ENCODE results near the gene PPP1R13L. TPM values are rescaled to one million over a fixed set of nuclear protein-coding genes. Genes with fewer than 3 reads are reported as not detected.

PPP1R13L gene
- total RNA-seq, 4 donors from 2014 or later, result 10.0 to 27.9 (median 17.1) TPM

DNA sequence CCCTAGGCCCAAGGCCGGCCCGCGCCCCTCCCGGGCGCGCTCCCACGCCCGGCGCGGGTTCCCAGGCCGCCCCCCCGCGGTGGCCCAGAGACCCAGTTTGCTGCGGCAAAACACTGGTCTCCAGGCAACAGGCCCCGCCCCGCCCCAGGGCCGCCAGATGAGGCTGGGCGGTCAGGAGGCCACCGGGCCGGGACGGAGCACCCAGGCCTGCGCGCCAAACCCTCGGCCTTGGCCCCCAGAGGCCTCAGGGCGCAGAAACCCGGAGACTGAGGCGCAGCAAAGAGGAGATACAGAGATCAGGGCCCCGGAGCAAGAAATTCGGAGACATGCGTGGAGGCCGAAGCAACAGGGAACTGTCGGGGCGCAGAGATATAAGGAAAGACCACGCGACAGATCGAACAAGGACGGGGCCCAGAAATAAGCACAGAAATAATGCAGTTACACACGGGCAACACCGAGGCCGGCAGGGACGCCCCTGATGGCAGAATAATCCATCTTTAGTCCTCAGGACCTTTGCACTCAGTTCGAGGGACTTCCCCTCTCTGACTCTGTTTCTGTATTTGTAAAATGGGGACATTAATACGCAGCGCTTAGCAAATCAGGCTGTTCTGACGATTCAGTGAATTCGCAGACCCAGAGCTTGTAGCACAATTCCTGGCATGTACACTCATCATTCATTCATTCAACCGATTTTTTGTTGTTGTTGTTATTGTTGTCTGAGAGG lies 39.6 kb upstream of the PPP1R13L start:
- Histone ChIP-seq H3K4me3 (peak overlapping the region; percentile 41 to 54 (median 48)), H3K27me3 (no peaks in the 10 kb centered on the region), H3K4me1 (peaks cover 0 to 54% (median 10%) of the 10 kb centered on the region in 4 donors), H3K27ac (peak overlapping the region; percentile 94 to 98 (median 96)), H3K36me3 (no peaks in the 10 kb centered on the region), H3K9me3 (no peaks in the 10 kb centered on the region)
- DNase-seq (ENCODE audit: low spot score in 2 of 2), result peak; percentile 91 to 92
- WGBS, 2 donors, result 10 to 12% methylated on average over 31 to 37 of the region's 47 CpGs
- TF ChIP-seq POLR2A (IDR thresholded peaks at IDR 0.05) (peak in 1 of 2 donors; percentile 56), EP300 (IDR thresholded peaks at IDR 0.05) (peak; percentile 64 to 77)
- TF ChIP-seq, protein P1, sequence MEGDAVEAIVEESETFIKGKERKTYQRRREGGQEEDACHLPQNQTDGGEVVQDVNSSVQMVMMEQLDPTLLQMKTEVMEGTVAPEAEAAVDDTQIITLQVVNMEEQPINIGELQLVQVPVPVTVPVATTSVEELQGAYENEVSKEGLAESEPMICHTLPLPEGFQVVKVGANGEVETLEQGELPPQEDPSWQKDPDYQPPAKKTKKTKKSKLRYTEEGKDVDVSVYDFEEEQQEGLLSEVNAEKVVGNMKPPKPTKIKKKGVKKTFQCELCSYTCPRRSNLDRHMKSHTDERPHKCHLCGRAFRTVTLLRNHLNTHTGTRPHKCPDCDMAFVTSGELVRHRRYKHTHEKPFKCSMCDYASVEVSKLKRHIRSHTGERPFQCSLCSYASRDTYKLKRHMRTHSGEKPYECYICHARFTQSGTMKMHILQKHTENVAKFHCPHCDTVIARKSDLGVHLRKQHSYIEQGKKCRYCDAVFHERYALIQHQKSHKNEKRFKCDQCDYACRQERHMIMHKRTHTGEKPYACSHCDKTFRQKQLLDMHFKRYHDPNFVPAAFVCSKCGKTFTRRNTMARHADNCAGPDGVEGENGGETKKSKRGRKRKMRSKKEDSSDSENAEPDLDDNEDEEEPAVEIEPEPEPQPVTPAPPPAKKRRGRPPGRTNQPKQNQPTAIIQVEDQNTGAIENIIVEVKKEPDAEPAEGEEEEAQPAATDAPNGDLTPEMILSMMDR (IDR thresholded peaks at IDR 0.05), result peak in 3 of 5 experiments; percentile 10 to 27 (median 10)

DNA sequence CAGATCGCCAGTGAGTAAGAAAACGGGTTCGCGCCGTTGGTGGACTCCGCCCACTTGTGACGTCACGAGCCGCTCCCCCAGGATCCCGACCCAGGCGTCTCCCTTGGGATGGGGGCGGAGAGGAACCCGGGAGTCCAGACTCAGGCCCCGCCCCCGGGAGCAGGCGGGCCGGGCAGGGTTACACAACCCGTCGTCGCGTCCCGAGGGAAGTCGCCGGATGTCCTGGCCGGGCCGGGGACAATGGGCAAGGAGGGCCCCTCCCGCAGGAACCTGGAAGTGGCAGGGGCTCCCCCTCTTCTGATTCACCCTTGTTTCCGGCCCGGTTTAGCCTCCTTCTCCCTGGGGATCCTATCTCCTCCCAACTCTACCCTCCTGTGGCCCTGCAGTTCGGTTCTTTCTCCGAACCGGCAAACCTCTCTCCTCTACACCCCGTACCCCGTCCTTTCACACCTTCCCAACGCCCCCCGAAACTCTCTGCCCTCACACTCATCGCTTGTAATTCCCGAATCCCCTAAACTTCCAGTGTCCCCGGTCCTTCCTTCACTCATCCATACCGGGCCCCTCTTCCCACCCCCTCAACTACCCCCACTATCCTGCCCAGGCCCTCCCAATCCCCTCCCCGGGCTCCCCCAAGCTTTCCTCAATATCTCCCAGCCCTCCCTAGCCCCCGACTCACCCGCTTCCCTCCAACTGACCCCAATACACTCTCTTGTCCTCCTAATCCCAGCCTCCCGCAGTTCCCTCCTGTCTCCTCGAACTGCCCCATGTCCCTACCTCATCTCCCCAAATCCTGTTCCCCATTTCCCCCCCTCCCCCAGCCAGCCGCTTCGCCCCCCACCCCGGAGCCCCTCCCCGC lies 38.8 kb upstream of the PPP1R13L start:
- H3K27ac ChIP-seq, result peak overlapping the region; percentile 94 to 98 (median 96)
- H3K27me3 ChIP-seq, result no peaks in the 10 kb centered on the region
- peak overlapping the region; percentile 41 to 54 (median 48) for H3K4me3 ChIP-seq
- peak; percentile 94 to 97 for DNase-seq (ENCODE audit: low spot score in 2 of 2)
- 1% methylated on average over 43 to 49 of the region's 49 CpGs for WGBS, 2 donors
- no peaks in the 10 kb centered on the region for H3K9me3 ChIP-seq
- H3K36me3 ChIP-seq, result no peaks in the 10 kb centered on the region
- peaks cover 0 to 52% (median 10%) of the 10 kb centered on the region in 4 donors for H3K4me1 ChIP-seq
- TF ChIP-seq, protein P1 (IDR thresholded peaks at IDR 0.05), result peak in 2 of 5 experiments; percentile 21 to 34
- TF ChIP-seq POLR2A (IDR thresholded peaks at IDR 0.05) (peak; percentile 64 to 75), EP300 (IDR thresholded peaks at IDR 0.05) (peak; percentile 97 to 98)

DNA sequence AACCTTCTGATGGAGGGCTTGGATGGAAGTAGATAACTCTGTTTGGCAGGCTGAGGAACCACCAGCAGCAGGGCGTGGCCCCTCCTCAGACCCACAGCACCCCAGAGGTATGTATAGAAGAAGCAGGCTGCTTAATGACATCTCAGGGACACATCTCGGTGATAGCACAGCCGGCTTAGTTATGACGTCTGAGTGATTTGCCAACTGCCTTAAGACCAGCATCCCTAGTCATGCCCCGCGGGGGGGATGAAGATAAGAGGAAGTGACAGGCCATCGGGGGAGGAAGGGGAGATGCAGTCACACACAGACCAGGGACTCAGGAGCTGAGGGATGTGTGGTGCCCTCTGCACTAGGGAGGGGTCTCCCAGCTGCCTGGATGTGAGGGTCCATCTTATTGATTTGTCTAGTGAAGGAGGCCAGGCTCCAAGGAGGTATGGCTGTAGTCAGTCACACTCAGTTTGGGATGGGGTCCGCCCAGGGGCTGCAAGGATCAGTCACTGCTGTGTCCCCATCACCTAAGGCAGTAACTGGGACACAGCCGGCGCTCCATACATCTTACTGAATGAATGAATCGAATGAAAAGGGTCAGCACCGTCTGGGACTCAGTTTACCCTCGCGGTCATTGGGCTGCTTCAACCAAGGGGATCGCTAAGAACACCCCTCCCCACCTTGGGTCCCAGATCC lies 38.1 kb upstream of the PPP1R13L start:
- H3K36me3 ChIP-seq, result no peaks in the 10 kb centered on the region
- WGBS, 2 donors, result 19 to 22% methylated on average over 15 of the region's 15 CpGs
- DNase-seq (ENCODE audit: low spot score in 2 of 2), result peak; percentile 48 to 66
- TF ChIP-seq, protein P1 (IDR thresholded peaks at IDR 0.05), result no peak
- TF ChIP-seq POLR2A (IDR thresholded peaks at IDR 0.05), result no peak
- no peak for TF ChIP-seq EP300 (IDR thresholded peaks at IDR 0.05)
- no peaks in the 10 kb centered on the region for H3K9me3 ChIP-seq
- H3K4me3 ChIP-seq, result peak overlapping the region; percentile 41 to 54 (median 48)
- peak overlapping the region; percentile 94 to 98 (median 96) for H3K27ac ChIP-seq
- no peaks in the 10 kb centered on the region for H3K27me3 ChIP-seq
- peaks cover 0 to 52% (median 10%) of the 10 kb centered on the region in 4 donors for H3K4me1 ChIP-seq

DNA sequence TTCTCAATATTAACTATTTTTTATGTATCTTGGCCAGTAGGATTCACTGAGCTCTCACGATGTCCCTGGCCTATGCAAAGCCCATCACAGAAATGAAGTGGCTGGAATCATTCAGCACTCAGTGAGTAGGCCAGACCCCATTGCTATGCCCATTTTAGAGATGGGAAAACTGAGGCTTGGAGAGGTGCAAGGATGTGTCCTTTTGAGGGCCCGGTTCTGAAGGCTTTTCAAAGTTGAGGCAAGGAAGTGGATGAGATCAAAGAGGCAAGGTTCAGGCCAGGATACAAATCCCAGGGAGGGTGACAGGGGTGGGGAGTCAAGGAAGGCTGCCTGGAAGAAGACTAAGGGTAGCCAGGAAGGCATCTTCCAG lies 37.5 kb upstream of the PPP1R13L start:
- H3K36me3 ChIP-seq, result no peaks in the 10 kb centered on the region
- 78 to 89% methylated on average over 2 of the region's 2 CpGs for WGBS, 2 donors
- no peaks in the 10 kb centered on the region for H3K27me3 ChIP-seq
- DNase-seq (ENCODE audit: low spot score in 2 of 2), result no peak
- H3K9me3 ChIP-seq, result no peaks in the 10 kb centered on the region
- TF ChIP-seq POLR2A (IDR thresholded peaks at IDR 0.05), result no peak
- TF ChIP-seq EP300 (IDR thresholded peaks at IDR 0.05), result no peak
- TF ChIP-seq, protein P1 (IDR thresholded peaks at IDR 0.05), result no peak
- H3K4me1 ChIP-seq, result peaks cover 0 to 52% (median 10%) of the 10 kb centered on the region in 4 donors
- H3K27ac ChIP-seq, result peak overlapping the region in 3 of 4 donors; percentile 94 to 98 (median 94)
- H3K4me3 ChIP-seq, result no peak overlapping the region
